Measurements from ENCODE around the gene SART1. TPM values are rescaled to one million over a fixed set of nuclear protein-coding genes. Genes with fewer than 3 reads are reported as not detected.
A peak's percentile ranks its signal among the peaks of the same experiment; 100 is the strongest.

Gene SART1
- total and polyA plus RNA-seq, 4 donors, result 13.6 to 24.3 (median 15.1) TPM

- no peak for DNase-seq (ENCODE audit: low spot score)
- H3K9ac ChIP-seq (ENCODE audit: low read depth in 1 of 2, low read length in 2 of 2), result no peak overlapping the region
- WGBS, result 83% methylated on average over 7 of the region's 7 CpGs
- no peak overlapping the region for H3K4me3 ChIP-seq (ENCODE audit: low read depth in 1 of 3, low read length in 3 of 3)
- no peaks in the 10 kb centered on the region for H3K9me3 ChIP-seq (ENCODE audit: control insufficient read depth in 4 of 4, low read length in 3 of 4)
- H3K27ac ChIP-seq (ENCODE audit: low read depth in 1 of 2, low read length in 2 of 2), result peak overlapping the region; percentile 9 to 31
- no peaks in the 10 kb centered on the region for H3K27me3 ChIP-seq (ENCODE audit: control insufficient read depth in 4 of 4, insufficient read depth in 4 of 4, low read length in 3 of 4)
- H3K4me1 ChIP-seq (ENCODE audit: control insufficient read depth in 4 of 4, insufficient read depth in 4 of 4, low read length in 3 of 4), result peaks cover 7 to 34% (median 22%) of the 10 kb centered on the region in 4 donors
- no peak for TF ChIP-seq CTCF (IDR thresholded peaks at IDR 0.05; ENCODE audit: low read depth, low read length, missing input control)
- TF ChIP-seq YY1 (IDR thresholded peaks at IDR 0.05), result no peak
- no peak for TF ChIP-seq HNF4G (IDR thresholded peaks at IDR 0.05)
- TF ChIP-seq FOXA1 (IDR thresholded peaks at IDR 0.05), result no peak
- no peak for TF ChIP-seq ATF3 (IDR thresholded peaks at IDR 0.05)
- no peak for TF ChIP-seq SP1 (IDR thresholded peaks at IDR 0.05)
- no peak for TF ChIP-seq JUND (IDR thresholded peaks at IDR 0.05)
- no peak for TF ChIP-seq NR2F2 (IDR thresholded peaks at IDR 0.05)
- no peak for TF ChIP-seq HNF4A (conservative IDR thresholded peaks at IDR 0.05)
- TF ChIP-seq TAF1 (conservative IDR thresholded peaks at IDR 0.05), result no peak
- no peak for TF ChIP-seq EGR1 (IDR thresholded peaks at IDR 0.05; ENCODE audit: low read depth in 2 of 2)
- H3K36me3 ChIP-seq (ENCODE audit: control insufficient read depth in 4 of 4, insufficient read depth in 3 of 4, low read depth in 1 of 4, low read length in 3 of 4), result no peaks in the 10 kb centered on the region
These were observed 45.1 kb upstream of the SART1 start for GRCh38 chr11:65916391-65916790.

GRCh38 chr11:65917077-65917433 lies 44.5 kb upstream of the SART1 start:
- Histone ChIP-seq H3K27me3 (ENCODE audit: control insufficient read depth in 4 of 4, insufficient read depth in 4 of 4, low read length in 3 of 4) (no peaks in the 10 kb centered on the region), H3K9ac (ENCODE audit: low read depth in 1 of 2, low read length in 2 of 2) (no peak overlapping the region), H3K9me3 (ENCODE audit: control insufficient read depth in 4 of 4, low read length in 3 of 4) (no peaks in the 10 kb centered on the region), H3K27ac (ENCODE audit: low read depth in 1 of 2, low read length in 2 of 2) (no peak overlapping the region), H3K36me3 (ENCODE audit: control insufficient read depth in 4 of 4, insufficient read depth in 3 of 4, low read depth in 1 of 4, low read length in 3 of 4) (peaks cover 0 to 2% (median 0%) of the 10 kb centered on the region in 4 donors), H3K4me1 (ENCODE audit: control insufficient read depth in 4 of 4, insufficient read depth in 4 of 4, low read length in 3 of 4) (peaks cover 7 to 31% (median 21%) of the 10 kb centered on the region in 4 donors), H3K4me3 (ENCODE audit: low read depth in 1 of 3, low read length in 3 of 3) (no peak overlapping the region)
- TF ChIP-seq REST (IDR thresholded peaks at IDR 0.05) (no peak), CTCF (IDR thresholded peaks at IDR 0.05; ENCODE audit: low read depth, low read length, missing input control) (no peak), HNF4G (IDR thresholded peaks at IDR 0.05) (no peak)
- WGBS, result 95% methylated on average over 3 of the region's 3 CpGs
- no peak for DNase-seq (ENCODE audit: low spot score)
